EH (cell line): ENCODE measurements around the gene UNC119.

Experiments used
- DNase-seq: peaks from one replicate; pipeline ENCODE4 v3.0.0-alpha.2; 2015; ENCODE audit warnings: low read depth

The UNC119 gene

GRCh38 chr17:28573040-28573380, 20.6 kb upstream of the UNC119 start:
- no peak for DNase-seq

GRCh38 chr17:28572259-28573039, 20.0 kb upstream of the UNC119 start:
- DNase-seq: no peak

GRCh38 chr17:28571361-28572122, 19.1 kb upstream of the UNC119 start, which contains the start of gene PIGS:
TSS of gene PIGS (minus strand) at chr17:28571524. CDS start at chr17:28571496, 28 bp downstream.
- peak; percentile 93 for DNase-seq

- DNase-seq: peak; percentile 30
Measured at GRCh38 chr17:28570716-28571360, 18.4 kb upstream of the UNC119 start.

GRCh38 chr17:28569446-28569845, 17.0 kb upstream of the UNC119 start:
- DNase-seq: no peak

GRCh38 chr17:28567604-28568003, 15.2 kb upstream of the UNC119 start:
- DNase-seq: no peak

- peak; percentile 89 for DNase-seq
Measured at GRCh38 chr17:28563475-28563874, 11.1 kb upstream of the UNC119 start.

- DNase-seq: no peak
Measured at GRCh38 chr17:28555022-28555421, 2.6 kb upstream of the UNC119 start.

GRCh38 chr17:28554565-28554964, 2.1 kb upstream of the UNC119 start:
- DNase-seq: peak; percentile 25

GRCh38 chr17:28553000-28553505, 629 bp upstream of the UNC119 start:
- DNase-seq: no peak

GRCh38 chr17:28551421-28552175, 826 bp downstream of the UNC119 start:
- peak; percentile 43 for DNase-seq

- DNase-seq: no peak
Measured at GRCh38 chr17:28550858-28551257, 1.6 kb downstream of the UNC119 start.

- DNase-seq: no peak
Measured at GRCh38 chr17:28549236-28550132, 2.9 kb downstream of the UNC119 start.

- DNase-seq: no peak
Measured at GRCh38 chr17:28548417-28549130, 3.9 kb downstream of the UNC119 start.

- DNase-seq: peak; percentile 79
Measured at GRCh38 chr17:28547623-28548416, 4.6 kb downstream of the UNC119 start.

- DNase-seq: no peak
Measured at GRCh38 chr17:28547096-28547622, 5.3 kb downstream of the UNC119 start.

- DNase-seq: peak; percentile 22
Measured at GRCh38 chr17:28545787-28546415, 6.5 kb downstream of the UNC119 start.

GRCh38 chr17:28545141-28545503, 7.3 kb downstream of the UNC119 start:
- DNase-seq: no peak
